Activated CD4-positive, CD25-positive, alpha-beta regulatory T cell treated with anti-CD3 and anti-CD28 coated beads, Interleukin-2, amount 50 U/mL, for 24 hours (primary cell): ENCODE results near the gene FMNL2.

ENCODE experiments used
- ATAC-seq, 2 donors: fragments of 150-1000 bp; cut with Tn5 transposase; one replicate each; pipeline ENCODE4 v1.10.0; 2021; ENCODE audit warnings: mild to moderate bottlenecking in 1 of 2, moderate library complexity in 1 of 2

The FMNL2 gene

GRCh38 chr2:152405206-152406118, 70.5 kb downstream of the FMNL2 start:
- no peak for ATAC-seq

DNA sequence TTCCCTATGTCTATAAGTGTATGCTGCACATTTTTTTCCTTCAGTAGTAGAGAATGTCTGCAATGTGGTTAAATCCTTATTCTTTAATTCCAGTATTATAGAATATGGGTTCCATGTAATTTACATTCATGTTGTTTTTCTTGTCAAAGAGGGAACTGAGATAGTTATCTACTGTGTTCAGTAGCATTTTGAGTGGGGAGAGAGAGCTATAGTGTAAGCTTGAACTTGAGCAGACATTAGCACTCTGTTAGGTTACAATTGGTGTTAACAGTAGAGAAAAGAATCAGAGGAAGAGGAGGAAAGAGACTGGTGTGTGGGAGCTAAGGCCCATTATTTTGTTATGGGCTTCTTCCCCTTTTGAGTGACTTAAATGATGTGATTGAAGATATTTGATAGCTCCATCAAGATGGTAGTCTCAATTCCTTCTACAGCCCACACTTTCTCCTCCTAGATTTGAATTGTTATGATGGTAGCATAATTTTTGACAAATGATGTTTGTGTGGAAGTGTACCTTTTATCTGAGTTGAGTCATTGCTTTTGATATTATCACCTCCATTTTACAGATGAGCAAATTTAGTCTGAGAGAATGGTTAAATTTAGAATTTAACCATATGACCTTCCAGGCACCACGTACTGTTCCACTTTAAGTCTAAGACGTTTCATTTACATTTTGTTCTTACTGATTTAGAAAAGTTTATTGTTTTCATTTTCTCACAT, 71.3 kb downstream of the FMNL2 start:
- ATAC-seq: peak; percentile 14 to 18

GRCh38 chr2:152406836-152407161, 71.8 kb downstream of the FMNL2 start:
- no peak for ATAC-seq

DNA sequence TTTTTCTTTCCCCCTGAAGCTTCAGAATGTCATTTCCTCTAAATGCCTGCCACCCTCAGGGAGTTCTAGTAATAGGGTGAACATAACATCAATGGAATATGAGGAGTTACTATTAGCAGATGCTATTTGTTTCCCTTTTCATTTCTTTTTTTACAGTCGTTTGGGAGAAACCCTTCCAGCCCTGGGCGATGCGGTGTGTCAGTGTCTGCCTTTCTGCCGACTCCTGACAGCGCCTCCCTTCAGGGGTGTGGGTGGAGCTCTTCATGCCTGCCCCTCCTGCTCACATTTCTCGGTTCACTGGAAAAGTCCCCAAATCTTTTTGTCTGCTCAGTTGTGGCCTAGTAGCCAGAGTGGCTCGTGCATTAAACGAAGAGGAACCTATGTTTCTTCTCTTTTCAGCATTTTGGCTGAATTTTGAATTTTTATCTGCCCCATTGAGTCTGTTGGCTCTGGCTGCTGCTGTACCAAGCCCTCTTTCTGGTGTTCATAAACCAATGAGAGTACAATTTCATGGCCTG, 72.3 kb downstream of the FMNL2 start:
- ATAC-seq: peak; percentile 51 to 58

DNA sequence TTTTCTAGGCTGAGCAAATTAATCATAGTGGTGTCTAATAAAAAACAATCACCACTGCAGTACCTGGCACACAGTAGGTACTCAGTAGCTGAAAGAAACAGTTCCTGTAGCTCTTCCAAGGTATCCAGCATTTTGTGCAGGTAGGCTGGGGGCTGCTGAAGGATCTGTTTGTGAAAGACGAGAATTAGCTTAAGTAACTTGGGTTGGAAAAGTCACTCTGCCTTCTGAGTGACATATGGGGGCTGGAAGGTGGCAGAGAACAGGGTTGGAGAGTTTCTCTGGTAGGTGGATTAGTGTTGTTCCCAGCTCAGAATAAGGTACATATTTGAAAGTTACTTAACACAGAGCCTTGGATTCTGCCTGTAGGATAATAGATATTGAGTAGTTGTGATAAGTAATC, 72.8 kb downstream of the FMNL2 start:
- no peak for ATAC-seq

DNA sequence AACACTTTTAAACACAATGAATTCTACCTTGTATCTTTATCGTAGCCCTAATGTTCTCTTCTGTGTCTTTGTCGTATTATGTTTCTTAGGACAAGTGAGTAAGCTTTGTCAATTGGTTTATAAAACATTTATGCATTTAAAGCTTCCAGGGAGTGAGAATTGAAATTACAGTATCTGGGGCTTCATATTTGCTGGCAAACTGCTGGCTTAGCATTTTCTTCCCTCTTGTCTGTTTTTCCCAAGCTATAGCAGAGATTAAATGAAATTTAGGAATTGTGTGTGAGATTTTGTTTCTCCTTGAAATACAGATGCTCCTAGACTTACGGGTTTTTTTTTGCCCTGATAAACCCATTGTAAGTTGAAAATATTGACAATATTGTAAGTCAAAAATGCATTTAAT, 73.3 kb downstream of the FMNL2 start:
- no peak for ATAC-seq

DNA sequence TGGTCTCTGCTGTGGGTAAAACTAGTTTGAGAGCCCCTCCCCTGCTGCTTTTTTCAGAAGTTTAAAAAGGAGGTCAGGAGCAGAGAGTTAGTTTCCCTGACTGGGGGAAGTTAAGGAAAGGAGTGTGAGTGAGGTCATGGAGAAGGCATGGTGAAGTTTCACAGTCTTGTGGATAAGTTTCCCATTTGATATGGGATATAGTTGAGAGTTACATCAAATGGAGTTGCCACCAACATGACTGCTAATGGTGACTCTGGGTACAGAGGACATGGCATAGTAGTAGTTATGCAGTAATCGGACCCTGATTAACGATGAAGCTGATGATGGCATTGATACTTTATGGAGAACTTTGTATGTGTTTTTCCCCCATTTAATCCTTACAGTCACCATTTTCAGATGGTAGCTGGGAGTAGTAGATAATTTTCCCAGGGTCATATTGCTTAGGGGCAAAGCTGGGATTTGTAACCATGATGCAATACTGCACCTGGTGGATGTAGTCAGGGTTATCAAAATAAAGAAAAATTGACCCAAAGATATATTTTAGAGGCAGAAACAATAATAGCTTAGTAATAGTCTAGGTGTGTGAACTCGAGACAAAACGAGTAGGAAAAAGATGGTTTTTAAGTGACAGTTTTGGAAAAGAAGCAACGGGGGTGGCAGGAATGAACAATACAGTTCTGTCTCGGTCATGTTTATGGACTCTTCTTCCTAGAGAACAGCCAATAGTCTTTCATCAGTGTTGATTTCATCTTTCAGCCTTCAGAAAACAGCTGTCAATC, 74.6 kb downstream of the FMNL2 start:
- no peak for ATAC-seq

DNA sequence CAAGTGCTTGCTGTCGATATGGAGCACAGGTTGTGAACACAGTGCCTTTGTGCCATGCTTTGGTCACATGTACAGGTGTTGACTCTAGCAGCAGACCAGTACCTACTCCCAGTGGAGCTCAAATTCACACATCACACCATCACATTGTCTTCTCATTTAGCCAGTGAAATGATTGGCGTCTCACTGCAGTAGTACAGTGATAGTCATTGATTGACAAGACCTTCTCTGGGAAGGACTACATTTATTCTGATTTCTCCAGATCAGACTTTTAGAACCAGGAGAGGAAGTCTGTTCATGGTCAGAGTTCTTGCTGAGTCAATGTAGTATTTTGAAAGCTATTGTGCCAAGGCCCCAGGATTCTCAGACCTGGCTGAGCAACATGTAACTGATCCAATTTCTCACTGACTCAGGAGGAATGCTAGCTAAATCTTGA, 75.2 kb downstream of the FMNL2 start:
- no peak for ATAC-seq

DNA sequence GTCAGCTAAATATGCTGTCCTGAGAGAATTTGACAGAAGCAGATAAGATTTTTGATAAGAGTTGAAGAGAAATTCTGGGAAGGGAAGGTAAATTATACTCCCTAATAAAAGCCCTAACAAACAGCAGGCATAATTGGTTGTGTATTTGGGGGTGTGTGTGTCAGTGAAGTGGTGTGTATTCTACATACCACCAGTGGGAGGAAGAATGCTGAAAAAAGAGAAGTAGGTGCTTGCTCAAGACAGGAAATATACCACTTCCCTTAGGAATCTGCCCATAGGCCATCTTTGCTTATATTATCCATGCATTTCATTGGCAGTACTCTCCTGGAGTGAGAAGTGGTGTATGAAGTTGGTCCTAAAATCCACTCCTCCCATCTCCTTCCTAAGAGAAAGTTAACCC, 76.2 kb downstream of the FMNL2 start:
- ATAC-seq: no peak

DNA sequence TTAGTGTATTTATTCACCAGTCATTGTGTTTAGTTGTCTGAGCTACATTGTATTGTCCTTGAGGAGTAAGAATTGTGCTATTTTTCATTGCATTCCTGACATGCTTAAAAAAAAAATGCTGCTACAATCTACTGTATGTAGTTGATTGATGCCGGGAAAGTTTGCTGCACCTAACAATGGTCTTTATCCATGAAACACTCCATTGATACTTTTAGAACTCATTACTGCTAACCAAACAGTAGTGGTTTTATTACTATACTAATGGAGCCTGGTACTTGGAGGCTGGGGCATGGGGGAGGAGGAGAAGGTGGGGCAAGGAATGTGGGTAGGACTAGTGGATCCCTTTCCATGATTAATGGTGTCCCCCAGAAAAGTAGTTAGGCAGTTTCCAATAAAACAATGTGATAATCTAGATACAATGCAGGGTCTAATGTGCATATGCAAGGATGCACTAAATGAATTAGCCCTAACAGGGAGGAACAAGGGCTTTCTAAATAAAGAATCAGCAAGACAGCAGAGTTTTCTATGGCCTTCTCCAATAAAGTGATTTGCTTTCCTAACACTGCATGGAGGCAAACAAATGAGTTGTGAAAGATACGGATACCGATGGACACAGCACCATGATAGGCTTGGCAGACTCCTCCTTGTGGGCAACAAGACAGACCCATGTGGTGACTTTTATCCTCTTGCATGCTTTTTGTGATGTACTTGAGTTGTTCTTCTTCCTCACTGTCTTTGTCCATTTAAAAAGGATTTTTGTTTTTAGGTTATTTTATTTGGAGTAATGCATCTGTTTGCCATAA, 78.5 kb downstream of the FMNL2 start:
- no peak for ATAC-seq

DNA sequence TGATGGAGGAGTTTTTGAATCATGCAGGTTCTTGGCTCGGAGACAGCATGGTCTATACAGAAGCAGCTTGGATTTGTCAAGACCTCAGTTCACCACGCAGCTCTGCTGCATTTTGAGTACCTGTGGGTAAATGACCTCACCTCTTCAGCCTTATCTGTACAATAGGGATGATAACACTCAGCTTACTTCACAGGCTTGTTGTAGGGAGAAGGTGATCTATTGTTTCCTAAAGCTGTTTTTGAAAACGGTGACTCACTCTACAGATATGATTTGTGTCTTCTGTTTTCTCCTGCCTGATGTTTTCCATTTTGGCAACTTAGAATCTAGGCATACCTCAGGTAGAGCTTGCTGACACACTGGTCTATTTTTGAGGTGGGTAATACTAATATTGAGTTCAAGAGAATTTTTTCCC, 80.3 kb downstream of the FMNL2 start:
- ATAC-seq: peak; percentile 62 to 77

DNA sequence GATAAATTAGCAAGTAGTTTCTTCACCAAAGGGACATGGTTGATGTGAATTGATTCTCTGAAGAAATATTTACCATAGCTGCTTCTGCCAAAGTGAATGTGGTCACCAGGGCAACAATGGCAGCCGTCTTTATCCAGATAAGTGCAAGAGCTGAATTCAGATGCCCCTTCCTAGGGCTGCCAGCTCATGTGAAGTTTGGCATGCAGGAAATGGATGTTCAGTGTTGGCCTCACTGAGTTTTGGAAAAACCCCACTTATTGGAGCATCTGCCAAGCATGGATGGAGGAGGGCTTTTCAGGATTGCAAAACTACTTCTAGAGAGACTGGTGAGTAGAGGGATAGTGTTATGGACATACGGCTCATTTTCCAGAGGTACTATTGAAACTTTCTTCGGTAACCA, 80.8 kb downstream of the FMNL2 start:
- no peak for ATAC-seq

GRCh38 chr2:152418688-152419087, 83.7 kb downstream of the FMNL2 start:
- ATAC-seq: no peak

- no peak for ATAC-seq
Measured at GRCh38 chr2:152419944-152420343, 85.0 kb downstream of the FMNL2 start.

DNA sequence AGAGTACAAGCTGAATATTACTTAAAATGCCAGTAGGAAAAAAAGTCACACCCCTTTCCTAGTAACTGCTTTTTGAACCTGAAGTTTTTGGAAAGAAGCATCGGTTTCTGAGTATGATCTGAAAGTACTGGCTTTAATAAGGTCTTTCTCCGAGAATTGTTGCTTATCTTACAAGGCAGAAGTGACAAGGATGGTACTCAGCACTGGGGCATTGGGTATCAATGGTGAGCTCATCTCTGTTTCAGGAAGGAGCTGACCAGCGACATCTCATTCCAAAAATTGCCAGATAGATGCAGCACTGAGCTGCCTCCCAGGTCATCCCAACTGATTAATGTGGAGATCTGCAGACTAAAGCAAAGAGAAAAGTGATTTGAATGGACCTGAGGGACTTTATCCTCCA, 85.4 kb downstream of the FMNL2 start:
- no peak for ATAC-seq

GRCh38 chr2:152420936-152421335, 86.0 kb downstream of the FMNL2 start:
- ATAC-seq: no peak

GRCh38 chr2:152421521-152422370, 86.8 kb downstream of the FMNL2 start:
- peak; percentile 44 to 48 for ATAC-seq

- ATAC-seq: no peak
Measured at GRCh38 chr2:152423684-152424083, 88.7 kb downstream of the FMNL2 start.

DNA sequence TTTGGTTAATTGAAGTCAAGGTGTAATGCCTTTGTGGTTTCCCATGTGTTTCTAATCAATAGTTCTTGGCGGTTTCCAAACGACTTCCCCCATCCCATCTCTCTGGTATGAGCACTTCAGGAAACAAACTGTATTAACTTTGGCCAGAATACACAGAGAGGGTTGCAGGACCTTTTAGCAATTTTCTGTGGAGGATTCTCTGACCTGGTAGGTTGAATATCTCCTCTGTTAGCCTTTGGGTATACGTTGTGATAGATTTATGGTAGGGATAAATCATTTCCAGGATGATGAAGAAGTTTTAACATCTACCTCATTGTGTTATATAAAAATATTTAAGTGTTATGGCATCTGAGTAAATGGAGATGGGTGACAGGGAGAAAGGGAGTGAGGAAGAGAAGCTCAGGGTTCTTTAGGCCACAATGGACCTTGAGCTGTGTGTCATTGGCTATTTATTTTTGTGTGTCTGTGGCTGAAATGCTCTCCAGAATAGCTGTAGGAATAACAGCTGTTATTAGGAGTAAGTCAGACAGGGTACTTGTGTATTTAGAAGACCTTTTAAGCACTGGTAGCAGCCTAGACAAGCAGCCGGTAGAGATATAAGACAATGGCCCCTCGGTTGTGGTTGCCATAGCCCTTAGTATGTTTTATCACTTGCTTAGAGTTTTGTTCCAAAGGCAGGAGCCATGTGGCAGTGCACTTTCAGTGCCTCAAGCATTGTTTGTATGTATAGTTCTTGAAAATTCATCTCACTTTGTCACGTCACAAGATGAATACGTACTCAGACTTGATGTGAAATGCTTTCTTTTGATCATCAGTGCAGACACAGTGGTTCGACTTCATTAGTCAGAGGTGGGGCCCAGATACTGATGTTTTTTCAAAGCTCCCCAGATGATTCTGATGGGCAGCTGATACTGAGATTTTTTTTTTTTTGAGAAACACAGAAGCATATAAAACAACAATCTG, 91.1 kb downstream of the FMNL2 start:
- no peak for ATAC-seq

DNA sequence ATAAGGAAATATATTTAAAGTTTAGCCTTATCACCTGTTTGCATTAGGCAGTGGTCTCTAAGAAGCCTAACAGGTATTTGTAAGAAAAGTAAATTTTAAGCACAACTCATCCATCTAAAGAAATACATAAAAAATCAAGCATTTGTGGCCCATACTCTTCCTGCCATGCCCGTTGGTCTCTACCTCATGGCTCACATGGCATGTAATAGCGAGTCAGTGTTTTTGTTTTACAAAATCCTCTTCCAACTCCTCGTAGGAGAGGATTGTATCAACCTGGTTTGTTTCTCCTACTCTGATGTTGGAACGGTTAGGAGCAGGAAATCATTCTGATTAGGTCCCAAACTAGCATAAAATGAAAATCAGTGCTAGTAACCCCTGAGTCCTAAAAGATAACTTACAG, 91.8 kb downstream of the FMNL2 start:
- ATAC-seq: no peak
